ENCODE measurements around the gene DTYMK. TPM values are rescaled to one million over a fixed set of nuclear protein-coding genes. Genes with fewer than 3 reads are reported as not detected.

DTYMK gene
- total RNA-seq, 1 donor from 2014 or later: 13.8 TPM

Other genes starting within 250 kb of the DTYMK start
- 107 TPM for gene STK25, start 178.2 kb downstream of the DTYMK start, total RNA-seq
- 17.9 TPM for gene BOK, start 128.1 kb downstream of the DTYMK start, total RNA-seq
- 20.0 TPM for gene THAP4, start 49.7 kb downstream of the DTYMK start, total RNA-seq
- 50.2 TPM for gene ATG4B, start 49.1 kb downstream of the DTYMK start, total RNA-seq
- gene ING5, start 15.2 kb upstream of the DTYMK start, total RNA-seq: 32.4 TPM
- gene D2HGDH, start 47.8 kb upstream of the DTYMK start, total RNA-seq: 16.4 TPM
- gene GAL3ST2, start 90.0 kb upstream of the DTYMK start, total RNA-seq: 0.30 TPM
- 0.30 TPM for gene NEU4, start 122.4 kb upstream of the DTYMK start, total RNA-seq
- gene PDCD1, start 172.1 kb upstream of the DTYMK start, total RNA-seq: 0.10 TPM
- gene RTP5, start 182.9 kb upstream of the DTYMK start, total RNA-seq: not detected

Measured in skin of body (tissue), 1 donor.